NCI-H146 (cell line): ENCODE results near the gene BCAS1.

Experiments
- DNase-seq: peaks from one replicate; lab custom pipeline; 2025; lab: John Stamatoyannopoulos, UW

Gene BCAS1

GRCh38 chr20:53961527-53961926 lies 108.9 kb downstream of the BCAS1 start:
- DNase-seq, result no peak

- DNase-seq, result no peak
Measured at GRCh38 chr20:53960579-53961272, 109.7 kb downstream of the BCAS1 start.

GRCh38 chr20:53959911-53960578 lies 110.3 kb downstream of the BCAS1 start:
- DNase-seq, result no peak

GRCh38 chr20:53958260-53958659 lies 112.1 kb downstream of the BCAS1 start:
- no peak for DNase-seq

- DNase-seq, result no peak
Measured at GRCh38 chr20:53957451-53958172, 112.8 kb downstream of the BCAS1 start.

GRCh38 chr20:53956013-53956715 lies 114.2 kb downstream of the BCAS1 start:
- no peak for DNase-seq

GRCh38 chr20:53954723-53955658 lies 115.4 kb downstream of the BCAS1 start:
- DNase-seq, result no peak

- DNase-seq, result no peak
Measured at GRCh38 chr20:53952528-53953096, 117.8 kb downstream of the BCAS1 start.

- DNase-seq, result no peak
Measured at GRCh38 chr20:53950578-53950977, 119.8 kb downstream of the BCAS1 start.

GRCh38 chr20:53950031-53950430 lies 120.4 kb downstream of the BCAS1 start:
- DNase-seq, result no peak

GRCh38 chr20:53949319-53949839 lies 121.0 kb downstream of the BCAS1 start:
- DNase-seq, result no peak

- DNase-seq, result no peak
Measured at GRCh38 chr20:53948383-53949318, 121.7 kb downstream of the BCAS1 start.

- no peak for DNase-seq
Measured at GRCh38 chr20:53947501-53948195, 122.7 kb downstream of the BCAS1 start.

- no peak for DNase-seq
Measured at GRCh38 chr20:53946106-53946505, 124.3 kb downstream of the BCAS1 start.

GRCh38 chr20:53945478-53945877 lies 124.9 kb downstream of the BCAS1 start:
- no peak for DNase-seq

- no peak for DNase-seq
Measured at GRCh38 chr20:53944796-53945195, 125.6 kb downstream of the BCAS1 start.

GRCh38 chr20:53943522-53944291 lies 126.7 kb downstream of the BCAS1 start:
- DNase-seq, result no peak

GRCh38 chr20:53942973-53943372 lies 127.4 kb downstream of the BCAS1 start:
- DNase-seq, result no peak
